HCT116 (cell line): ENCODE results near the gene YIF1B. TPM values are rescaled to one million over a fixed set of nuclear protein-coding genes. Genes with fewer than 3 reads are reported as not detected.

ENCODE experiments used
- ATAC-seq: fragments of 200-7000 bp; cut with Tn5 transposase; 2 replicates; pipeline ENCODE4 v1.9.1; 2020; ENCODE audit warnings: mild to moderate bottlenecking, moderate library complexity
- BruUV-seq: library from RNA; stranded (reverse); fragments of 400-500 nt; replicated peaks from 2 replicates; lab custom pipeline; 2021; lab: Mats Ljungman, UMichigan
- CTCF ChIA-PET: fragments of 300-600 bp; sonication (Branson Sonifier 250); formaldehyde crosslinking; loops from one replicate; lab custom pipeline; 2021; ENCODE audit warnings: antibody characterized with exemption; lab: Charles Lee
- POLR2A ChIA-PET: fragments of 300-600, 350-600 bp; sonication (Branson Sonifier 250); formaldehyde crosslinking; loops from one replicate; lab custom pipeline; 2021; ENCODE audit warnings: antibody characterized with exemption; lab: Charles Lee
- RAD21 ChIA-PET, 2 experiments: fragments of 300-600 bp; sonication (Branson Sonifier 250); formaldehyde crosslinking; loops; one replicate each; lab custom pipeline; 2023; ENCODE audit warnings: low total read pairs in 2 of 2; ENCODE audit not compliant: uncharacterized antibody in 2 of 2, unreplicated experiment in 2 of 2, low non-redundant PET in 1 of 2; lab: Charles Lee
- DNase-seq: peaks from one replicate; pipeline ENCODE4 v3.0.0-alpha.2; 2010; ENCODE audit warnings: low read depth, low spot score
- H2AFZ ChIP-seq: fragments of 200-600 bp; shearing (Covaris generic), sonication (generic); 2 replicates; pipeline ENCODE4 v1.6.1; 2017; ENCODE audit warnings: low read depth, mixed run types, mixed read lengths, antibody characterized with exemption, low read length; ENCODE audit not compliant: poor library complexity, severe bottlenecking
- H3K27ac ChIP-seq: 2 replicates; pipeline ENCODE4 v1.5.1; 2012; ENCODE audit warnings: low read depth, low read length
- H3K27me3 ChIP-seq: fragments of 200-600 bp; sonication (generic); 2 replicates; pipeline ENCODE4 v1.6.1; 2016; ENCODE audit warnings: mixed run types, low read length, mixed read lengths; ENCODE audit not compliant: insufficient read depth
- H3K36me3 ChIP-seq, 2 experiments: fragments of 200-500 bp in 1 of 2; fragments of 200-600 bp in 1 of 2; sonication (Bioruptor generic) in 1 of 2; sonication (generic) in 1 of 2; 2 replicates each; pipeline versions ENCODE4 v1.5.1 to v1.6.1; 2014 to 2016; ENCODE audit warnings: low read length in 2 of 2, inconsistent platforms in 1 of 2, mixed read lengths in 1 of 2, mixed run types in 1 of 2; ENCODE audit not compliant: insufficient read depth in 2 of 2, control insufficient read depth in 1 of 2
- H3K4me1 ChIP-seq, 2 experiments: fragments of 200-600 bp in 1 of 2; sonication (generic) in 1 of 2; 2 replicates each; pipeline versions ENCODE4 v1.5.1 to v1.6.1; 2012 to 2017; ENCODE audit warnings: low read length in 2 of 2, inconsistent platforms in 1 of 2, mild to moderate bottlenecking in 1 of 2, mixed read lengths in 1 of 2, mixed run types in 1 of 2, moderate library complexity in 1 of 2; ENCODE audit not compliant: insufficient read depth in 2 of 2, control insufficient read depth in 1 of 2
- H3K4me2 ChIP-seq: fragments of 200-600 bp; sonication (generic); 2 replicates; pipeline ENCODE4 v1.6.1; 2017; ENCODE audit warnings: mixed run types, low read length, mixed read lengths
- H3K4me3 ChIP-seq, 2 experiments: fragments of 200-600 bp in 1 of 2; sonication (generic) in 1 of 2; replicated peaks in 1 of 2; 2 replicates each; pipeline ENCODE4 v1.5.1; 2011 to 2016; ENCODE audit warnings: low read length in 2 of 2, control low read depth in 1 of 2, low read depth in 1 of 2, mild to moderate bottlenecking in 1 of 2, mixed read lengths in 1 of 2, mixed run types in 1 of 2
- H3K79me2 ChIP-seq: fragments of 200-600 bp; sonication (generic); 2 replicates; pipeline ENCODE4 v1.6.1; 2017; ENCODE audit warnings: mild to moderate bottlenecking, mixed run types, low read length, moderate library complexity, mixed read lengths; ENCODE audit not compliant: insufficient read depth
- H3K9ac ChIP-seq: fragments of 200-600 bp; sonication (generic); 2 replicates; pipeline ENCODE4 v1.6.1; 2016; ENCODE audit warnings: low read length, mixed read lengths
- H3K9me2 ChIP-seq: fragments of 200-600 bp; sonication (generic), shearing (Covaris generic); 2 replicates; pipeline ENCODE4 v1.6.1; 2017; ENCODE audit warnings: mixed run types, mild to moderate bottlenecking, moderate library complexity; ENCODE audit not compliant: insufficient read depth
- H3K9me3 ChIP-seq, 2 experiments: fragments of 200-500 bp in 1 of 2; fragments of 200-600 bp in 1 of 2; sonication (Bioruptor generic) in 1 of 2; sonication (generic) in 1 of 2; 2 replicates each; pipeline ENCODE4 v1.6.1; 2014 to 2017; ENCODE audit warnings: low read length in 2 of 2, mixed read lengths in 2 of 2, inconsistent platforms in 1 of 2, low read depth in 1 of 2, mild to moderate bottlenecking in 1 of 2, mixed run types in 1 of 2, moderate library complexity in 1 of 2; ENCODE audit not compliant: control insufficient read depth in 1 of 2, insufficient read depth in 1 of 2
- H4K20me1 ChIP-seq: fragments of 200-600 bp; sonication (generic), shearing (Covaris generic); 2 replicates; pipeline ENCODE4 v1.6.1; 2017; ENCODE audit warnings: mixed run types, mild to moderate bottlenecking, moderate library complexity; ENCODE audit not compliant: insufficient read depth
- MAX ChIP-seq: IDR thresholded peaks from 2 replicates; pipeline ENCODE4 v1.6.1; 2012
- POLR2A ChIP-seq: IDR thresholded peaks from 2 replicates; pipeline ENCODE4 v1.7.0; 2011; ENCODE audit warnings: borderline replicate concordance; ENCODE audit not compliant: insufficient read depth, insufficient read length; ENCODE audit errors: extremely low read depth
- POLR2AphosphoS5 ChIP-seq: IDR thresholded peaks from 2 replicates; pipeline ENCODE4 v1.6.1; 2011; ENCODE audit warnings: mild to moderate bottlenecking, low read depth, low read length, moderate library complexity
- SIN3A ChIP-seq: IDR thresholded peaks from 2 replicates; pipeline ENCODE4 v1.6.1; 2012; ENCODE audit warnings: low read depth
- SP1 ChIP-seq: IDR thresholded peaks from 2 replicates; pipeline ENCODE4 v1.6.1; 2012; ENCODE audit warnings: low read depth
- SRF ChIP-seq: IDR thresholded peaks from 2 replicates; pipeline ENCODE4 v1.6.1; 2012; ENCODE audit warnings: low read depth
- TCF7L2 ChIP-seq: IDR thresholded peaks from 2 replicates; pipeline ENCODE4 v1.7.0; 2011; ENCODE audit warnings: borderline replicate concordance, inconsistent platforms; ENCODE audit not compliant: insufficient read depth, insufficient read length; ENCODE audit errors: extremely low read depth
- YY1 ChIP-seq: IDR thresholded peaks from 2 replicates; pipeline ENCODE4 v1.6.1; 2011; ENCODE audit warnings: low read length, low read depth, moderate library complexity, mild to moderate bottlenecking; ENCODE audit not compliant: insufficient replicate concordance; ENCODE audit errors: extremely low read depth
- intact Hi-C: fragments of 100-400 bp; cut with micrococcal nuclease; formaldehyde crosslinking; loops from 2 replicates; pipeline ENCODE4 v1.10.0; 2022
- total RNA-seq: library from RNA; stranded (reverse); gene quantifications from one replicate; pipeline ENCODE4 v1.2.1, GENCODE V29; 2021; ENCODE audit not compliant: unreplicated experiment

The YIF1B gene
- total RNA-seq, 1 experiment from 2014 or later, result 67.5 TPM

GRCh38 chr19:38304866-38305429 lies 10.8 kb downstream of the YIF1B start:
- Histone ChIP-seq H3K4me2 (peak overlapping the region; percentile 99), H3K27me3 (no peaks in the 10 kb centered on the region), H4K20me1 (no peaks in the 10 kb centered on the region), H3K27ac (peak overlapping the region; percentile 98), H3K79me2 (peaks cover 22% of the 10 kb centered on the region), H3K36me3 (peaks cover 10% of the 10 kb centered on the region in 2 experiments; a peak in 3 of 4 replicates), H3K4me1 (peaks cover 36 to 51% of the 10 kb centered on the region in 2 experiments), H3K4me3 (peak overlapping the region; percentile 91 to 98), H3K9me2 (no peaks in the 10 kb centered on the region), H2AFZ (no peak overlapping the region), H3K9me3 (no peaks in the 10 kb centered on the region), H3K9ac (peak overlapping the region; percentile 100)
- ATAC-seq (peak; percentile 71), DNase-seq (peak; percentile 96)
- RAD21 ChIA-PET, result interaction anchor here (0.7 to 2.0 kb wide), 4 partner anchors 24 to 402 kb away, joined by 3 to 8 read pairs (median 3); no protein-coding TSS in a partner anchor
- CTCF ChIA-PET, result interaction anchor here (0.6 to 1.7 kb wide), 5 partner anchors 31 to 403 kb away, joined by 3 to 5 read pairs (median 4); partner anchors contain the start of gene CATSPERG
- BruUV-seq, result no TSS peak
- intact Hi-C loops, result loop anchor here (1.0 kb wide), 2 partner anchors 10 to 41 kb away; partner anchors contain the start of genes SPINT2 and YIF1B
- peak; percentile 84 for TF ChIP-seq SP1
- peak; percentile 84 for TF ChIP-seq POLR2A
- TF ChIP-seq YY1, result peak; percentile 59
- TF ChIP-seq SRF, result no peak
- TF ChIP-seq TCF7L2, result no peak
- TF ChIP-seq MAX, result peak; percentile 78
- peak; percentile 58 for TF ChIP-seq SIN3A
- TF ChIP-seq POLR2AphosphoS5, result peak; percentile 98
- POLR2A ChIA-PET, result interaction anchor here (0.6 to 2.8 kb wide), 10 partner anchors 14 to 491 kb away, joined by 3 to 19 read pairs (median 6); partner anchors contain the start of genes GGN, KCNK6, PSMD8 and SPINT2
